CD4-positive, alpha-beta T cell treated with Interleukin-15 for 1 hour (primary cell): Measurements from ENCODE around the gene SF3B4.
"Not testable (repeated sequence)": the region's sequence is repeated elsewhere in the genome, so short reads cannot be mapped to it uniquely, and the experiment has no call there.

Experiments
- DNase-seq: peaks from one replicate; pipeline ENCODE4 v3.0.0-alpha.2; 2020

Gene SF3B4

GRCh38 chr1:149887196-149887455 lies 40.5 kb downstream of the SF3B4 start:
- DNase-seq: not testable (repeated sequence)

GRCh38 chr1:149886396-149887195 lies 41.0 kb downstream of the SF3B4 start:
- DNase-seq: peak; percentile 97

GRCh38 chr1:149886121-149886395 lies 41.5 kb downstream of the SF3B4 start:
- not testable (repeated sequence) for DNase-seq

GRCh38 chr1:149885339-149886120 lies 42.1 kb downstream of the SF3B4 start:
- DNase-seq: peak; percentile 69

GRCh38 chr1:149884433-149885338 lies 42.9 kb downstream of the SF3B4 start:
- DNase-seq: no peak

- DNase-seq: no peak
Observed at GRCh38 chr1:149883598-149884247, 43.9 kb downstream of the SF3B4 start.

GRCh38 chr1:149881876-149882275 lies 45.7 kb downstream of the SF3B4 start:
- DNase-seq: no peak

- DNase-seq: no peak
Observed at GRCh38 chr1:149879556-149879955, 48.0 kb downstream of the SF3B4 start.

- no peak for DNase-seq
Observed at GRCh38 chr1:149877211-149877946, 50.2 kb downstream of the SF3B4 start.
